ENCODE data around the gene LTBP1.
A peak's percentile ranks its signal among the peaks of the same experiment; 100 is the strongest.
"Not testable (repeated sequence)": the region's sequence is repeated elsewhere in the genome, so short reads cannot be mapped to it uniquely, and the experiment has no call there.

LTBP1 gene

DNA sequence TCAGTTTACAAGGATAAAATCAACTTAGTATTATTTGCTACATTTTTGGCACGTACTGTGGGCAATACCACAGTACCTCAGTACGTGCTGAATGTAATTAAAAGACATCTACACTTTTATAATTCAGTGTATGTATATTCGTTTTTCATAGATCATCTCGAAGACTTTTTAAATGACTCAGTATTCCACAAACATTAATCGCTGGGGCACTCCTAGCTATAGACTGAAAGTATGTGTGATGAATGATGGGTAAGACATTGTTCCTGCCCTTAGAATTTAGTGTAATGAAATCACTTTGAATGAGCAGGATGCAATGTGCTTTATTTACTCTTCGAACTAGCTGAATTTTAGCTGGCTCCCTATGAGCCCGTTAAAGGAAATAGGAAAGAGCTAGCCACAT, 284.1 kb downstream of the LTBP1 start:
- no CpG with 5 or more reads among the region's 7 CpGs for WGBS (ENCODE audit: extremely low coverage, insufficient coverage, insufficient read length)
- no peaks in the 10 kb centered on the region for H3K4me1 ChIP-seq (ENCODE audit: control insufficient read depth in 1 of 2, insufficient read depth in 2 of 2, low read length in 2 of 2)
- no peak overlapping the region for H3K4me3 ChIP-seq (ENCODE audit: low read depth, low read length)
- H2AK5ac ChIP-seq (ENCODE audit: low read length) = no peak overlapping the region
- no peak overlapping the region for H2BK12ac ChIP-seq (ENCODE audit: low read length)
- no peak overlapping the region for H2BK5ac ChIP-seq (ENCODE audit: low read depth, low read length, poor library complexity)
- H3K9ac ChIP-seq (ENCODE audit: low read length) = no peak overlapping the region
- H3K9me3 ChIP-seq (ENCODE audit: insufficient read depth, low read depth, low read length) = no peaks in the 10 kb centered on the region
- H3K23ac ChIP-seq (ENCODE audit: low read length) = no peak overlapping the region
- no peak overlapping the region for H3K4me2 ChIP-seq (ENCODE audit: low read length)
- H3K27ac ChIP-seq (ENCODE audit: low read depth, low read length) = no peak overlapping the region
- no peak overlapping the region for H4K8ac ChIP-seq (ENCODE audit: low read depth, low read length)
- no peak overlapping the region for H2BK120ac ChIP-seq (ENCODE audit: insufficient read depth, low read length, poor library complexity)
- no peak for DNase-seq
- H3K36me3 ChIP-seq (ENCODE audit: control insufficient read depth in 1 of 2, insufficient read depth in 2 of 2, low read length in 2 of 2) = no peaks in the 10 kb centered on the region
- H3K27me3 ChIP-seq (ENCODE audit: insufficient read depth, low read length) = no peaks in the 10 kb centered on the region
- no peak overlapping the region for H3K4ac ChIP-seq (ENCODE audit: low read depth, low read length)
- H4K91ac ChIP-seq (ENCODE audit: low read depth, low read length) = no peak overlapping the region
- no peak overlapping the region for H3K18ac ChIP-seq (ENCODE audit: low read length)
- H3K79me1 ChIP-seq (ENCODE audit: low read length) = no peaks in the 10 kb centered on the region
- no peaks in the 10 kb centered on the region for H3K79me2 ChIP-seq (ENCODE audit: control insufficient read depth, insufficient read depth, low read length, poor library complexity)
- H3K14ac ChIP-seq (ENCODE audit: low read length) = no peak overlapping the region
- H2AFZ ChIP-seq (ENCODE audit: insufficient read depth, low read length, poor library complexity) = no peak overlapping the region
- no peak overlapping the region for H4K12ac ChIP-seq (ENCODE audit: low read depth, low read length)

DNA sequence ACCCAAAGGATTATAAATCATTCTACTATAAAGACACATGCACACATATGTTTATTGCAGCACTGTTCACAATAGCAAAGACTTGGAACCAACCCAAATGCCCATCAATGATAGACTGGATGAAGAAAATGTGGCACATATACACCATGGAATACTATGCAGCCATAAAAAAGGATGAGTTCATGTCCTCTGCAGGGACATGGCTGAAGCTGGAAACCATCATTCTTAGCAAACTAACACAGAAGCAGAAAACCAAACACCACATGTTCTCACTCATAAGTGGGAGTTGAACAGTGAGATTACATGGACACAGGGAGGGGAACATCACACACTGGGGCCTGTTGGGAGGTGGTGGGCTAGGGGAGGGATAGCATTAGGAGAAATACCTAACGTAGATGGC, 288.8 kb downstream of the LTBP1 start:
- not testable (repeated sequence) for H3K27me3 ChIP-seq (ENCODE audit: insufficient read depth, low read length); H2BK120ac ChIP-seq (ENCODE audit: insufficient read depth, low read length, poor library complexity)
- WGBS (ENCODE audit: extremely low coverage, insufficient coverage, insufficient read length) = no CpG with 5 or more reads among the region's 1 CpG

DNA sequence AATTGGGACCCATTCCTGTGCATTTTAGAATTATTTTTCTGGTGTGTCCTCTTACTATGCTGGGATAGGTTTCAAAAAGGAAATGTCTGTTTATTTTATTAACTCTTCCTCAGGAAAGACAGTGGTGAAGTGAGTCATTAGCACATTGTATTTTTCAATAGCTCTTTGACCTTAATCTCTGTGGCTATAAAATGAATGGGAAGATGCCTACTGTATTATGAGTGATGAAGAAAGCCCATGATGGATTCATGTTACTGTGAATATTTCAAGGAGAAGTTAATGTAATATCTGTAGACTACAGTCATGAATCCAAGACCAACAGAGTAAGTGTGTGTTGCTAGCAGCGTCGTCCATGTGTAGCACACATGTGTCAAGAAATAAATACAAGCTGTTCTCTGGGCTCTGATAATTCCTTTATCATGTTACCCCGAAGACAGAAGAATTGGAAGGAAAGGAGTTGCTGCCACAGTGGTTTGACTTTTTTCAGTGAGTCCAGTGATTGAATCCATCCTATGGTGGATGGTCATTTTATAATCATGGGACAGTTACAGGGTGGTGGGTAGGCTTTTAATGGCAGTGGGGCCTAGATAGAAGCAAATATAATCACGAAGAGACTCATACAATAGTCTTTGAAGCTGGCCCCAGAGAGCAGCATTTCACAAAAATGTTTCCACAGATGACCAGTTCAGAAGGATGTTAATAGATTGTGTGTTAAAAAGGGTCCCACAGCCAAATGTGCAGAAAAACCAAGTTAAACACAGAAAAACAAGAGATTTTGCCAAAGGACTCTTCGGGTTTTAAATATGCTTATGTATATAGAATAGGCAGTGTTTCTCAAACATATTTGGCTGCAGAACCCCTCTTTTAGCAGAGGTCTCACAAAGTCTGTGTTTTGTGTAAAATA, 290.0 kb downstream of the LTBP1 start:
- no peaks in the 10 kb centered on the region for H3K36me3 ChIP-seq (ENCODE audit: control insufficient read depth in 1 of 2, insufficient read depth in 2 of 2, low read length in 2 of 2)
- no peak overlapping the region for H3K14ac ChIP-seq (ENCODE audit: low read length)
- no peaks in the 10 kb centered on the region for H3K27me3 ChIP-seq (ENCODE audit: insufficient read depth, low read length)
- no peak overlapping the region for H3K4me2 ChIP-seq (ENCODE audit: low read length)
- H3K9ac ChIP-seq (ENCODE audit: low read length) = no peak overlapping the region
- no peaks in the 10 kb centered on the region for H3K9me3 ChIP-seq (ENCODE audit: insufficient read depth, low read depth, low read length)
- H2AFZ ChIP-seq (ENCODE audit: insufficient read depth, low read length, poor library complexity) = no peak overlapping the region
- H3K27ac ChIP-seq (ENCODE audit: low read depth, low read length) = no peak overlapping the region
- H2BK5ac ChIP-seq (ENCODE audit: low read depth, low read length, poor library complexity) = no peak overlapping the region
- no peak overlapping the region for H4K12ac ChIP-seq (ENCODE audit: low read depth, low read length)
- no peak overlapping the region for H2AK5ac ChIP-seq (ENCODE audit: low read length)
- no peaks in the 10 kb centered on the region for H3K79me1 ChIP-seq (ENCODE audit: low read length)
- no peak overlapping the region for H4K91ac ChIP-seq (ENCODE audit: low read depth, low read length)
- DNase-seq = no peak
- H3K4ac ChIP-seq (ENCODE audit: low read depth, low read length) = no peak overlapping the region
- no peak overlapping the region for H4K8ac ChIP-seq (ENCODE audit: low read depth, low read length)
- no peaks in the 10 kb centered on the region for H3K79me2 ChIP-seq (ENCODE audit: control insufficient read depth, insufficient read depth, low read length, poor library complexity)
- no peak overlapping the region for H3K23ac ChIP-seq (ENCODE audit: low read length)
- H2BK120ac ChIP-seq (ENCODE audit: insufficient read depth, low read length, poor library complexity) = no peak overlapping the region
- no peaks in the 10 kb centered on the region for H3K4me1 ChIP-seq (ENCODE audit: control insufficient read depth in 1 of 2, insufficient read depth in 2 of 2, low read length in 2 of 2)
- H3K18ac ChIP-seq (ENCODE audit: low read length) = no peak overlapping the region
- no peak overlapping the region for H3K4me3 ChIP-seq (ENCODE audit: low read depth, low read length)
- no CpG with 5 or more reads among the region's 5 CpGs for WGBS (ENCODE audit: extremely low coverage, insufficient coverage, insufficient read length)
- H2BK12ac ChIP-seq (ENCODE audit: low read length) = no peak overlapping the region

More for the DNA sequence above, 288.8 kb downstream of the LTBP1 start:
- not testable (repeated sequence) for H3K23ac ChIP-seq (ENCODE audit: low read length); H4K91ac ChIP-seq (ENCODE audit: low read depth, low read length); H4K12ac ChIP-seq (ENCODE audit: low read depth, low read length); H3K36me3 ChIP-seq (ENCODE audit: control insufficient read depth in 1 of 2, insufficient read depth in 2 of 2, low read length in 2 of 2); H2BK12ac ChIP-seq (ENCODE audit: low read length); H3K27ac ChIP-seq (ENCODE audit: low read depth, low read length); DNase-seq; H3K4ac ChIP-seq (ENCODE audit: low read depth, low read length); H3K14ac ChIP-seq (ENCODE audit: low read length); H3K9ac ChIP-seq (ENCODE audit: low read length); H3K79me2 ChIP-seq (ENCODE audit: control insufficient read depth, insufficient read depth, low read length, poor library complexity); H3K4me1 ChIP-seq (ENCODE audit: control insufficient read depth in 1 of 2, insufficient read depth in 2 of 2, low read length in 2 of 2); H2AK5ac ChIP-seq (ENCODE audit: low read length); H2AFZ ChIP-seq (ENCODE audit: insufficient read depth, low read length, poor library complexity); H3K4me3 ChIP-seq (ENCODE audit: low read depth, low read length); H4K8ac ChIP-seq (ENCODE audit: low read depth, low read length); H3K4me2 ChIP-seq (ENCODE audit: low read length); H3K9me3 ChIP-seq (ENCODE audit: insufficient read depth, low read depth, low read length); H3K18ac ChIP-seq (ENCODE audit: low read length); H3K79me1 ChIP-seq (ENCODE audit: low read length); H2BK5ac ChIP-seq (ENCODE audit: low read depth, low read length, poor library complexity)

DNA sequence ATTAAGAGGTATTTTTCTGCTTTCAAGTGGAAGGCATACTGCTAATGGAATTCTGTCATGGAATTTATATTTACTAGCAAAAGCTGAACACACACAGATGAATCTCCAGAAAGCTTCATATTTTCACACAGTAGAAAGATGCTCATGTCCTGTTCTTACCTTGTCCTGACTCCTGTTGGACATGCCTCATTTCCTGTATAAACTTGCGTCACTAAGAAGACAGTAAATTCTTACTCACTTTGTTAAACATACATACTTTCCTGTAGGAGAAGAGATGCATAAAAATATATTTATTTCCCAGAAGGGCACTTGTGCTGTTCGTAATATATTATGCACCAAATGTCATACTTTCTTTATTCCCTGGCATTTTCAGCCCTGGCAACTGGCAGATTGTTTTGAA, 291.4 kb downstream of the LTBP1 start:
- Histone ChIP-seq H3K27me3 (ENCODE audit: insufficient read depth, low read length) (no peaks in the 10 kb centered on the region), H3K23ac (ENCODE audit: low read length) (no peak overlapping the region), H2BK120ac (ENCODE audit: insufficient read depth, low read length, poor library complexity) (no peak overlapping the region), H3K36me3 (ENCODE audit: control insufficient read depth in 1 of 2, insufficient read depth in 2 of 2, low read length in 2 of 2) (no peaks in the 10 kb centered on the region), H3K18ac (ENCODE audit: low read length) (no peak overlapping the region), H2AK5ac (ENCODE audit: low read length) (no peak overlapping the region), H2BK5ac (ENCODE audit: low read depth, low read length, poor library complexity) (no peak overlapping the region), H3K9ac (ENCODE audit: low read length) (no peak overlapping the region), H3K14ac (ENCODE audit: low read length) (no peak overlapping the region), H3K79me1 (ENCODE audit: low read length) (no peaks in the 10 kb centered on the region), H3K4me2 (ENCODE audit: low read length) (no peak overlapping the region), H3K4me1 (ENCODE audit: control insufficient read depth in 1 of 2, insufficient read depth in 2 of 2, low read length in 2 of 2) (no peaks in the 10 kb centered on the region), H3K4me3 (ENCODE audit: low read depth, low read length) (no peak overlapping the region), H3K27ac (ENCODE audit: low read depth, low read length) (no peak overlapping the region), H4K8ac (ENCODE audit: low read depth, low read length) (no peak overlapping the region), H4K91ac (ENCODE audit: low read depth, low read length) (no peak overlapping the region), H3K79me2 (ENCODE audit: control insufficient read depth, insufficient read depth, low read length, poor library complexity) (no peaks in the 10 kb centered on the region), H4K12ac (ENCODE audit: low read depth, low read length) (no peak overlapping the region), H3K4ac (ENCODE audit: low read depth, low read length) (no peak overlapping the region), H3K9me3 (ENCODE audit: insufficient read depth, low read depth, low read length) (no peaks in the 10 kb centered on the region), H2BK12ac (ENCODE audit: low read length) (no peak overlapping the region), H2AFZ (ENCODE audit: insufficient read depth, low read length, poor library complexity) (no peak overlapping the region)
- DNase-seq = peak in 1 of 2 donors; percentile 46
- WGBS (ENCODE audit: extremely low coverage, insufficient coverage, insufficient read length) = no CpG with 5 or more reads among the region's 2 CpGs
